Ectodermal cell (in vitro differentiated cells): ENCODE results near the gene NSMF.
A peak's percentile ranks its signal among the peaks of the same experiment; 100 is the strongest.

ENCODE experiments used
- H3K27ac ChIP-seq: 2 replicates; pipeline ENCODE4 v1.7.0; 2013; ENCODE audit warnings: mild to moderate bottlenecking, low read depth, low read length; ENCODE audit not compliant: insufficient read depth, poor library complexity, severe bottlenecking
- H3K27me3 ChIP-seq: 2 replicates; pipeline ENCODE4 v1.7.0; 2013; ENCODE audit warnings: mild to moderate bottlenecking, low read length; ENCODE audit not compliant: insufficient read depth, control insufficient read depth, poor library complexity, severe bottlenecking
- H3K36me3 ChIP-seq: one replicate; pipeline ENCODE4 v1.7.0; 2013; ENCODE audit warnings: low read length; ENCODE audit not compliant: control insufficient read depth, insufficient read depth
- H3K4me1 ChIP-seq: one replicate; pipeline ENCODE4 v1.7.0; 2013; ENCODE audit warnings: low read length; ENCODE audit not compliant: control insufficient read depth, insufficient read depth
- H3K4me3 ChIP-seq: 2 replicates; pipeline ENCODE4 v1.7.0; 2013; ENCODE audit warnings: low read depth, low read length, control low read depth; ENCODE audit not compliant: insufficient read depth
- H3K9me3 ChIP-seq: 2 replicates; pipeline ENCODE4 v1.7.0; 2013; ENCODE audit warnings: mild to moderate bottlenecking, low read length, moderate library complexity; ENCODE audit not compliant: control insufficient read depth
- WGBS, 2 experiments: methylation state at CpG; one replicate each; pipeline ENCODE4 v1.1.7; 2013; ENCODE audit warnings: missing lambda C conversion rate in 2 of 2; 5-methylcytosine and 5-hydroxymethylcytosine counted together

NSMF gene

GRCh38 chr9:137430723-137431415 lies 28.3 kb downstream of the NSMF start:
- WGBS, 2 experiments, result 87 to 88% methylated on average over 27 of the region's 27 CpGs
- no peak overlapping the region for H3K27ac ChIP-seq

GRCh38 chr9:137429974-137430722 lies 29.0 kb downstream of the NSMF start:
- WGBS, 2 experiments, result 79 to 83% methylated on average over 34 of the region's 34 CpGs
- no peak overlapping the region for H3K27ac ChIP-seq
- no peaks in the 10 kb centered on the region for H3K9me3 ChIP-seq
- H3K4me3 ChIP-seq, result no peak overlapping the region
- no peaks in the 10 kb centered on the region for H3K36me3 ChIP-seq
- H3K27me3 ChIP-seq, result no peaks in the 10 kb centered on the region
- H3K4me1 ChIP-seq, result peaks cover 6% of the 10 kb centered on the region

More at GRCh38 chr9:137430723-137431415, 28.3 kb downstream of the NSMF start:
- no peak overlapping the region for H3K4me3 ChIP-seq
- peaks cover 6% of the 10 kb centered on the region for H3K4me1 ChIP-seq
- no peaks in the 10 kb centered on the region for H3K9me3 ChIP-seq
- H3K36me3 ChIP-seq, result no peaks in the 10 kb centered on the region
- H3K27me3 ChIP-seq, result no peaks in the 10 kb centered on the region

- WGBS, 2 experiments, result 88 to 92% methylated on average over 14 of the region's 14 CpGs
- Histone ChIP-seq H3K4me3 (no peak overlapping the region), H3K4me1 (peaks cover 6% of the 10 kb centered on the region), H3K9me3 (no peaks in the 10 kb centered on the region), H3K27me3 (peaks cover 4% of the 10 kb centered on the region), H3K36me3 (no peaks in the 10 kb centered on the region), H3K27ac (no peak overlapping the region)
These were observed 29.6 kb downstream of the NSMF start for GRCh38 chr9:137429546-137429890.

GRCh38 chr9:137428841-137429545 lies 30.1 kb downstream of the NSMF start:
- no peaks in the 10 kb centered on the region for H3K36me3 ChIP-seq
- 93 to 94% methylated on average over 27 of the region's 27 CpGs for WGBS, 2 experiments
- no peaks in the 10 kb centered on the region for H3K9me3 ChIP-seq

GRCh38 chr9:137428311-137428630 lies 30.9 kb downstream of the NSMF start:
- H3K27ac ChIP-seq, result no peak overlapping the region
- no peaks in the 10 kb centered on the region for H3K9me3 ChIP-seq
- H3K36me3 ChIP-seq, result no peaks in the 10 kb centered on the region
- 86 to 91% methylated on average over 6 of the region's 6 CpGs for WGBS, 2 experiments
- peaks cover 15% of the 10 kb centered on the region for H3K27me3 ChIP-seq
- H3K4me3 ChIP-seq, result no peak overlapping the region
- peaks cover 6% of the 10 kb centered on the region for H3K4me1 ChIP-seq

More at GRCh38 chr9:137428841-137429545, 30.1 kb downstream of the NSMF start:
- Histone ChIP-seq H3K27me3 (peaks cover 8% of the 10 kb centered on the region), H3K27ac (no peak overlapping the region), H3K4me3 (no peak overlapping the region), H3K4me1 (peaks cover 6% of the 10 kb centered on the region)

GRCh38 chr9:137427454-137428310 lies 31.5 kb downstream of the NSMF start:
- Histone ChIP-seq H3K27me3 (peaks cover 19% of the 10 kb centered on the region), H3K36me3 (no peaks in the 10 kb centered on the region), H3K27ac (no peak overlapping the region), H3K9me3 (no peaks in the 10 kb centered on the region), H3K4me1 (peaks cover 6% of the 10 kb centered on the region), H3K4me3 (no peak overlapping the region)
- 86% methylated on average over 27 of the region's 27 CpGs for WGBS, 2 experiments

GRCh38 chr9:137426018-137426681 lies 33.0 kb downstream of the NSMF start:
- Histone ChIP-seq H3K9me3 (no peaks in the 10 kb centered on the region), H3K4me3 (no peak overlapping the region), H3K36me3 (no peaks in the 10 kb centered on the region), H3K27me3 (peaks cover 27% of the 10 kb centered on the region), H3K4me1 (peaks cover 6% of the 10 kb centered on the region), H3K27ac (no peak overlapping the region)
- WGBS, 2 experiments, result 90 to 92% methylated on average over 18 of the region's 18 CpGs

- WGBS, 2 experiments, result 24% methylated on average over 77 of the region's 77 CpGs
- Histone ChIP-seq H3K27ac (no peak overlapping the region), H3K4me3 (peak overlapping the region; percentile 65), H3K9me3 (no peaks in the 10 kb centered on the region), H3K36me3 (no peaks in the 10 kb centered on the region), H3K4me1 (no peaks in the 10 kb centered on the region), H3K27me3 (peaks cover 27% of the 10 kb centered on the region)
These were observed 35.4 kb downstream of the NSMF start for GRCh38 chr9:137423514-137424291.
